ENCODE results near the gene XRCC4.

DNA sequence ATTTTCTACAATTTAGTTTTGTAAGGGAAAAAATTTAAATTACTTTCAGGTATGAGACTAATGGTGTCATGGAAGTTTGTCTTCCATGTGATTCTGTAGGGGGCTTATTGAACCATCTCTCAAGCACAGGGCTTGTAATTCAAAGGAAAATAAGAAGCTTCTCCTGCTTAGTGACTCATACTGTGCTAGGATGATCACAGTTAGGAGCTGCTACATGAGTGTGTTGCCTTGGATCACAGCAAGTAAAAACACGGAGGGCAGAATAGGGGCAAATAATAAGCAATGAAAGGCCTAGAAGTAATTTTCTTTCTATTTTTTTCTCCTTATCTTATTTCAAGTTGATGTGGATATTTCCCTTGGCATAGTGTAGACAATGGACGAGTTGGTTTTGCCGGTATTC is 29.1 kb upstream of the XRCC4 start:
- TF ChIP-seq TAF1 (IDR thresholded peaks at IDR 0.05; ENCODE audit: borderline replicate concordance, low read depth, low read length) (no peak), POLR2AphosphoS5 (IDR thresholded peaks at IDR 0.05; ENCODE audit: low read depth, low read length) (no peak), CHD2 (IDR thresholded peaks at IDR 0.05; ENCODE audit: low read length, partially characterized antibody) (no peak)
- TF ChIP-seq, protein P1, sequence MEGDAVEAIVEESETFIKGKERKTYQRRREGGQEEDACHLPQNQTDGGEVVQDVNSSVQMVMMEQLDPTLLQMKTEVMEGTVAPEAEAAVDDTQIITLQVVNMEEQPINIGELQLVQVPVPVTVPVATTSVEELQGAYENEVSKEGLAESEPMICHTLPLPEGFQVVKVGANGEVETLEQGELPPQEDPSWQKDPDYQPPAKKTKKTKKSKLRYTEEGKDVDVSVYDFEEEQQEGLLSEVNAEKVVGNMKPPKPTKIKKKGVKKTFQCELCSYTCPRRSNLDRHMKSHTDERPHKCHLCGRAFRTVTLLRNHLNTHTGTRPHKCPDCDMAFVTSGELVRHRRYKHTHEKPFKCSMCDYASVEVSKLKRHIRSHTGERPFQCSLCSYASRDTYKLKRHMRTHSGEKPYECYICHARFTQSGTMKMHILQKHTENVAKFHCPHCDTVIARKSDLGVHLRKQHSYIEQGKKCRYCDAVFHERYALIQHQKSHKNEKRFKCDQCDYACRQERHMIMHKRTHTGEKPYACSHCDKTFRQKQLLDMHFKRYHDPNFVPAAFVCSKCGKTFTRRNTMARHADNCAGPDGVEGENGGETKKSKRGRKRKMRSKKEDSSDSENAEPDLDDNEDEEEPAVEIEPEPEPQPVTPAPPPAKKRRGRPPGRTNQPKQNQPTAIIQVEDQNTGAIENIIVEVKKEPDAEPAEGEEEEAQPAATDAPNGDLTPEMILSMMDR (IDR thresholded peaks at IDR 0.05) = no peak
